CD14-positive monocyte (primary cell): ENCODE results near the gene FOXP4. TPM values are rescaled to one million over a fixed set of nuclear protein-coding genes. Genes with fewer than 3 reads are reported as not detected.

ENCODE experiments used
- DNase-seq, 3 donors: peaks; one replicate each; pipeline ENCODE4 v3.0.0-alpha.2; 2011 to 2022
- H2AFZ ChIP-seq: 2 replicates; pipeline ENCODE4 v1.6.0; 2012; ENCODE audit warnings: mild to moderate bottlenecking, low read depth, low read length, inconsistent platforms; ENCODE audit not compliant: insufficient read depth, poor library complexity, severe bottlenecking
- H3K27ac ChIP-seq, 2 donors: 1 replicate in 1 of 2; 2 replicates in 1 of 2; pipeline ENCODE4 v1.5.1; 2012 to 2013; ENCODE audit warnings: low read length in 2 of 2, control low read depth in 1 of 2, inconsistent platforms in 1 of 2, low read depth in 1 of 2, mild to moderate bottlenecking in 1 of 2
- H3K27me3 ChIP-seq, 2 donors: one replicate each; pipeline versions ENCODE4 v1.6.0 to v1.6.1; 2011 to 2013; ENCODE audit warnings: low read length in 2 of 2; ENCODE audit not compliant: control insufficient read depth in 2 of 2, insufficient read depth in 2 of 2
- H3K36me3 ChIP-seq, 2 donors: replicated peaks in 1 of 2; 1 replicate in 1 of 2; 2 replicates in 1 of 2; pipeline versions ENCODE4 v1.5.1 to v1.6.1; 2012 to 2013; ENCODE audit warnings: low read length in 2 of 2, control low read depth in 1 of 2, inconsistent platforms in 1 of 2, mild to moderate bottlenecking in 1 of 2; ENCODE audit not compliant: insufficient read depth in 2 of 2, control insufficient read depth in 1 of 2
- H3K4me1 ChIP-seq, 2 donors: 1 replicate in 1 of 2; 2 replicates in 1 of 2; pipeline versions ENCODE4 v1.5.1 to v1.6.1; 2012 to 2013; ENCODE audit warnings: low read length in 2 of 2, control low read depth in 1 of 2, inconsistent platforms in 1 of 2, mild to moderate bottlenecking in 1 of 2, moderate library complexity in 1 of 2; ENCODE audit not compliant: insufficient read depth in 2 of 2, control insufficient read depth in 1 of 2
- H3K4me2 ChIP-seq: replicated peaks from 2 replicates; pipeline ENCODE3; 2012; ENCODE audit warnings: low read length, moderate library complexity, mild to moderate bottlenecking; ENCODE audit not compliant: poor library complexity, severe bottlenecking; ENCODE audit errors: extremely low read depth
- H3K4me3 ChIP-seq, 3 experiments: fragments of 200-600 bp in 1 of 3; sonication (generic) in 1 of 3; replicated peaks in 1 of 3; 1 replicate in 2 of 3; 2 replicates in 1 of 3; pipeline ENCODE4 v1.5.1; 2011 to 2013; ENCODE audit warnings: low read length in 3 of 3, mild to moderate bottlenecking in 3 of 3, control low read depth in 2 of 3, low read depth in 2 of 3, inconsistent platforms in 1 of 3, moderate library complexity in 1 of 3
- H3K79me2 ChIP-seq: 2 replicates; pipeline ENCODE4 v1.6.0; 2012; ENCODE audit warnings: mild to moderate bottlenecking, control low read depth, inconsistent platforms, low read length, moderate library complexity; ENCODE audit not compliant: insufficient read depth
- H3K9ac ChIP-seq: 2 replicates; pipeline ENCODE4 v1.6.0; 2017; ENCODE audit warnings: low read length, mild to moderate bottlenecking; ENCODE audit not compliant: insufficient read depth, poor library complexity, severe bottlenecking
- H3K9me3 ChIP-seq, 2 donors: replicated peaks in 1 of 2; 1 replicate in 1 of 2; 2 replicates in 1 of 2; pipeline versions ENCODE4 v1.5.1 to v1.6.1; 2012 to 2013; ENCODE audit warnings: low read length in 2 of 2, control low read depth in 1 of 2; ENCODE audit not compliant: control insufficient read depth in 1 of 2, insufficient read depth in 1 of 2
- H4K20me1 ChIP-seq: 2 replicates; pipeline ENCODE4 v1.6.0; 2012; ENCODE audit warnings: mild to moderate bottlenecking, low read length, control low read depth, moderate library complexity; ENCODE audit not compliant: insufficient read depth
- H3K27ac Mint-ChIP-seq, 7 donors: one replicate each; pipeline ENCODE4 v1.8.0; 2020; ENCODE audit warnings: mild to moderate bottlenecking in 7 of 7, mixed read lengths in 7 of 7, moderate library complexity in 6 of 7, inconsistent platforms in 2 of 7
- H3K27me3 Mint-ChIP-seq, 3 donors: one replicate each; pipeline ENCODE4 v1.8.0; 2021 to 2022; ENCODE audit warnings: low read depth in 3 of 3, mild to moderate bottlenecking in 3 of 3, mixed read lengths in 3 of 3, moderate library complexity in 3 of 3, inconsistent platforms in 1 of 3
- H3K36me3 Mint-ChIP-seq, 2 donors: one replicate each; pipeline ENCODE4 v1.8.0; 2020; ENCODE audit warnings: mixed read lengths in 2 of 2, inconsistent platforms in 1 of 2, mild to moderate bottlenecking in 1 of 2
- H3K4me1 Mint-ChIP-seq: one replicate; pipeline ENCODE4 v1.8.0; 2020; ENCODE audit warnings: mild to moderate bottlenecking, mixed read lengths
- H3K4me3 Mint-ChIP-seq, 2 donors: one replicate each; pipeline ENCODE4 v1.8.0; 2020; ENCODE audit warnings: mild to moderate bottlenecking in 2 of 2, mixed read lengths in 2 of 2, moderate library complexity in 1 of 2
- H3K9me3 Mint-ChIP-seq, 7 donors: one replicate each; pipeline ENCODE4 v1.8.0; 2020 to 2022; ENCODE audit warnings: mixed read lengths in 7 of 7, mild to moderate bottlenecking in 6 of 7, moderate library complexity in 6 of 7, inconsistent platforms in 2 of 7
- CTCF ChIP-seq: fragments of 200-600 bp; IDR thresholded peaks from one replicate; pipeline ENCODE4 v1.8.0; 2022; ENCODE audit warnings: antibody characterized with exemption, mild to moderate bottlenecking
- WGBS: methylation state at CpG from one replicate; pipeline ENCODE4 v1.1.5; 2013; ENCODE audit warnings: missing lambda C conversion rate; ENCODE audit not compliant: insufficient coverage; 5-methylcytosine and 5-hydroxymethylcytosine counted together
- intact Hi-C, 2 donors: fragments of 100-400 bp; cut with micrococcal nuclease; formaldehyde crosslinking; loops; one replicate each; pipeline versions ENCODE4 v1.15.0 to v1.15.1; 2023
- polyA plus RNA-seq, 3 donors: library from polyadenylated mRNA; depleted of rRNA in 1 of 3; unstranded in 2 of 3; stranded (reverse) in 1 of 3; fragments of 300-500 nt in 2 of 3; fragments of >200 nt in 1 of 3; fragmentation: Illumina TruSeq in 2 of 3; gene quantifications; 1 replicate in 2 of 3; 2 replicates in 1 of 3; pipeline ENCODE4 v1.2.3, GENCODE V29; 2012 to 2021

FOXP4 gene
- polyA plus RNA-seq, 3 donors = 0.62 to 7.6 (median 0.65) TPM

DNA sequence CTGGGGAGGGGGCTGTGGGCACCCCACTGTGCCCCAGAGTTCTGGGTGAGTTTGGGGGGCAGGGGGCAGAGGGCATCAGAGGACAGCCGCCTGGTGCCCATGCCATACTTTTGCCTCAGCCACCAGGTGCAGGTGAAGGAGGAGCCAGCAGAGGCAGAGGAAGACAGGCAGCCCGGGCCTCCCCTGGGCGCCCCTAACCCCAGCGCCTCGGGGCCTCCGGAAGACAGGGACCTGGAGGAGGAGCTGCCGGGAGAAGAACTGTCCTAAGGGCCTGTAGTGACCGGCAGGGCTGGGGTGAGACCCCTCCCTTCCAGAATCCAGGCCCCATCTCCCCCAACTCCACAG, 52.5 kb downstream of the FOXP4 start:
- H3K27ac ChIP-seq = no peak overlapping the region
- H3K36me3 ChIP-seq = peaks cover 11 to 21% of the 10 kb centered on the region in 2 donors
- peaks cover 2 to 7% (median 6%) of the 10 kb centered on the region in 3 donors for H3K27me3 Mint-ChIP-seq
- H3K4me2 ChIP-seq = no peak overlapping the region
- no peaks in the 10 kb centered on the region for H3K9me3 ChIP-seq
- no peak overlapping the region for H2AFZ ChIP-seq
- peak overlapping the region in 1 of 7 donors; percentile 83 for H3K27ac Mint-ChIP-seq
- H3K4me3 ChIP-seq = no peak overlapping the region
- DNase-seq = no peak
- H3K9ac ChIP-seq = no peak overlapping the region
- WGBS = 98% methylated on average over 8 of the region's 8 CpGs
- H4K20me1 ChIP-seq = no peaks in the 10 kb centered on the region
- peaks cover 0 to 6% of the 10 kb centered on the region in 2 donors for H3K4me1 ChIP-seq
- TF ChIP-seq CTCF = no peak
- H3K4me1 Mint-ChIP-seq = peaks cover 13% of the 10 kb centered on the region
- H3K27me3 ChIP-seq = no peaks in the 10 kb centered on the region
- no peak overlapping the region for H3K4me3 Mint-ChIP-seq
- H3K9me3 Mint-ChIP-seq = no peaks in the 10 kb centered on the region
- H3K79me2 ChIP-seq = no peaks in the 10 kb centered on the region
- intact Hi-C loops = no loop called here
- peaks cover 23 to 51% of the 10 kb centered on the region in 2 donors for H3K36me3 Mint-ChIP-seq

DNA sequence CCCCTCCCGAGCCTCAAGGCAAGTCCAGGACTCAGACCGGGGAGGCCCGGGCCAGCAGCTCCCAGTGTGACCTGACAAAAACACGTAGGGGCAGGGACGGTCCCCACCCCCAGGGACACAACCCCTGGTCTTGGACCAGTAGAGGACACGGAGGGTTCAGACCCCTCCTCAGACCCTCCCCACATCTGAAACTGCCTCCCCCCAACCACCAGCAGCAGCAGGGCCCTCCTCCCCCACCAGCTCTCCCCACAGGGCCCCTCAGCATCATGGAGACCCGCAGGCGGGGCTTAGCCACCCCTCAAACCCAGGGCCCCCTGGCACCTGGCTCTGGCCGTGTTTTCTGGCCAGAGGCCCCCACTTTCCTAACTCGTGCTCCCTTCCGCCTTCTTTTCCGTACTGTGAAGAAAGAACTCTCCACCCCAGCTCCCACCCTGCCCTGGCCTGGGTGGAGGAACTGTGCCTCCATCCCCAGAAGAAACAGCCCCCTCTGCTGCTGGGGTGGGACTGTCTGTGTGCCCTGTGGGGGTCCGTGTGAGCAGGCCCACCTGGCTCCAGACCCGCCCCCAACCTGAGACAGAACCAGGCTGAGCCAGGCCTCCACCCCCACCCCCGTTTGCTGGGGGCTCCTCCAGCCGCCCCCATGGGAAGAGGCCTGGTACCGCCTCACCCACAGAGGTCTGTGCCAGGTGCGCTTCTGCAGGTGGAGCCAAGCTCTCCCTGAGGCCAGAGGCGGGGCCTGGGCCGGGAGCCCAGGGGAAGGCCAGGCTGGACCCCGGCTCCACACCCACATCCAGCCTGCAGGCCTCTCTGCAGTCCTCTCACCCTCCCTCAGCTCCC, 53.1 kb downstream of the FOXP4 start:
- Mint-ChIP-seq H3K36me3 (peaks cover 22 to 51% of the 10 kb centered on the region in 2 donors), H3K27me3 (peaks cover 2 to 7% (median 6%) of the 10 kb centered on the region in 3 donors), H3K4me3 (no peak overlapping the region), H3K27ac (no peak overlapping the region), H3K4me1 (peaks cover 13% of the 10 kb centered on the region), H3K9me3 (no peaks in the 10 kb centered on the region)
- Histone ChIP-seq H3K27me3 (no peaks in the 10 kb centered on the region), H3K4me2 (no peak overlapping the region), H4K20me1 (no peaks in the 10 kb centered on the region), H2AFZ (no peak overlapping the region), H3K4me3 (no peak overlapping the region), H3K79me2 (no peaks in the 10 kb centered on the region), H3K36me3 (peaks cover 11 to 20% of the 10 kb centered on the region in 2 donors), H3K27ac (no peak overlapping the region), H3K9ac (no peak overlapping the region), H3K4me1 (peaks cover 0 to 6% of the 10 kb centered on the region in 2 donors), H3K9me3 (no peaks in the 10 kb centered on the region)
- 93% methylated on average over 16 of the region's 21 CpGs for WGBS
- TF ChIP-seq CTCF = no peak
- intact Hi-C loops = no loop called here
- DNase-seq = no peak
